GM23338 (cell line): ENCODE measurements around the gene CFAP299. TPM values are rescaled to one million over a fixed set of nuclear protein-coding genes. Genes with fewer than 3 reads are reported as not detected.

ENCODE experiments used
- ATAC-seq: fragments of 200-7000 bp; cut with Tn5 transposase; 3 replicates; pipeline ENCODE4 v1.9.1; 2020
- DNase-seq: peaks from one replicate; pipeline ENCODE4 v3.0.0-alpha.2; 2015; ENCODE audit warnings: low spot score
- H2AFZ ChIP-seq: fragments of 200-600 bp; sonication (generic); 2 replicates; pipeline ENCODE4 v1.8.0; 2016; ENCODE audit warnings: antibody characterized with exemption, mild to moderate bottlenecking, moderate library complexity
- H3F3A ChIP-seq: fragments of 200-600 bp; sonication (generic); replicated peaks from 2 replicates; pipeline ENCODE4 v1.8.0; 2017; ENCODE audit warnings: antibody characterized with exemption, mixed run types, low read depth
- H3K27ac ChIP-seq: fragments of 200-600 bp; sonication (generic); 2 replicates; pipeline ENCODE4 v1.6.1; 2016; ENCODE audit warnings: low read depth
- H3K27me3 ChIP-seq: fragments of 200-600 bp; sonication (generic); 2 replicates; pipeline ENCODE4 v1.8.0; 2016; ENCODE audit warnings: mild to moderate bottlenecking, mixed run types, moderate library complexity; ENCODE audit not compliant: insufficient read depth
- H3K36me3 ChIP-seq: fragments of 200-600 bp; sonication (generic); 2 replicates; pipeline ENCODE4 v1.8.0; 2016; ENCODE audit warnings: mild to moderate bottlenecking; ENCODE audit not compliant: insufficient read depth
- H3K4me1 ChIP-seq: fragments of 200-600 bp; sonication (generic); 2 replicates; pipeline ENCODE4 v1.8.0; 2016; ENCODE audit warnings: mild to moderate bottlenecking, moderate library complexity; ENCODE audit not compliant: insufficient read depth
- H3K4me2 ChIP-seq: fragments of 200-600 bp; sonication (generic); 2 replicates; pipeline ENCODE4 v1.7.1; 2017; ENCODE audit warnings: mixed run types
- H3K4me3 ChIP-seq: fragments of 200-600 bp; sonication (generic); 2 replicates; pipeline ENCODE4 v1.6.1; 2016; ENCODE audit warnings: mixed run types
- H3K79me2 ChIP-seq: fragments of 200-600 bp; sonication (generic); replicated peaks from 2 replicates; pipeline ENCODE4 v1.8.0; 2017; ENCODE audit warnings: mild to moderate bottlenecking; ENCODE audit not compliant: insufficient read depth
- H3K9me2 ChIP-seq: fragments of 200-600 bp; sonication (generic); 2 replicates; pipeline ENCODE4 v1.8.0; 2017; ENCODE audit not compliant: insufficient read depth
- H4K20me1 ChIP-seq: fragments of 200-600 bp; sonication (generic); replicated peaks from 2 replicates; pipeline ENCODE4 v1.8.0; 2017; ENCODE audit warnings: mild to moderate bottlenecking; ENCODE audit not compliant: insufficient read depth
- H3K27ac Mint-ChIP-seq: 2 replicates; pipeline ENCODE4 v1.8.0; 2020; ENCODE audit warnings: inconsistent platforms, mild to moderate bottlenecking, moderate library complexity, mixed read lengths
- H3K27me3 Mint-ChIP-seq: 3 replicates; pipeline ENCODE4 v1.8.0; 2022; ENCODE audit warnings: low read depth, mild to moderate bottlenecking, moderate library complexity, mixed read lengths, inconsistent platforms; ENCODE audit not compliant: insufficient read depth, poor library complexity
- H3K36me3 Mint-ChIP-seq: 3 replicates; pipeline ENCODE4 v1.8.0; 2021; ENCODE audit warnings: low read depth, mild to moderate bottlenecking, inconsistent platforms, moderate library complexity, mixed read lengths
- H3K4me1 Mint-ChIP-seq: 3 replicates; pipeline ENCODE4 v1.8.0; 2020; ENCODE audit warnings: mild to moderate bottlenecking, inconsistent platforms, mixed read lengths
- H3K4me3 Mint-ChIP-seq: 3 replicates; pipeline ENCODE4 v1.8.0; 2021; ENCODE audit warnings: moderate library complexity, mild to moderate bottlenecking, inconsistent platforms, mixed read lengths
- H3K9me3 Mint-ChIP-seq: 3 replicates; pipeline ENCODE4 v1.8.0; 2020; ENCODE audit warnings: moderate library complexity, mild to moderate bottlenecking, inconsistent platforms, mixed read lengths
- CREB1 ChIP-seq: fragments of 250-450 bp; sonication (Bioruptor Pico); IDR thresholded peaks from 2 replicates; pipeline ENCODE4 v1.5.0; 2020; ENCODE audit warnings: low read depth, mild to moderate bottlenecking, moderate library complexity
- EZH2phosphoT487 ChIP-seq: fragments of 200-600 bp; sonication (generic); IDR thresholded peaks from one replicate; pipeline ENCODE4 v1.8.1; 2018; ENCODE audit warnings: antibody characterized with exemption; ENCODE audit not compliant: unreplicated experiment
- JUNB ChIP-seq: IDR thresholded peaks from one replicate; pipeline ENCODE4 v1.6.1; 2016; ENCODE audit warnings: antibody characterized with exemption; ENCODE audit not compliant: unreplicated experiment
- POLR2AphosphoS5 ChIP-seq: IDR thresholded peaks from 2 replicates; pipeline ENCODE4 v1.6.1; 2016; ENCODE audit warnings: antibody characterized with exemption, low read depth
- STAT1 ChIP-seq: IDR thresholded peaks from one replicate; pipeline ENCODE4 v1.6.1; 2016; ENCODE audit warnings: antibody characterized with exemption; ENCODE audit not compliant: unreplicated experiment
- ZNF331 ChIP-seq: fragments of 250-450 bp; sonication (Bioruptor Pico); IDR thresholded peaks from 2 replicates; pipeline ENCODE4 v1.5.0; 2020; ENCODE audit warnings: low read depth, mild to moderate bottlenecking, moderate library complexity
- polyA plus RNA-seq: library from polyadenylated mRNA; unstranded; fragments of >200 nt; fragmentation: Nextera tagmentation; extraction: Ambion mirVana; gene quantifications from 2 replicates; pipeline ENCODE4 v1.2.1, GENCODE V29; 2016
- total RNA-seq: library from RNA; depleted of rRNA; stranded (reverse); fragments of >200 nt; shearing (Covaris generic); gene quantifications from 2 replicates; pipeline ENCODE4 v1.2.3, GENCODE V29; 2014
- TF ChIP-seq, protein P1 (sequence below): IDR thresholded peaks from 2 replicates; pipeline ENCODE4 v1.6.1; 2016; ENCODE audit warnings: antibody characterized with exemption
- TF ChIP-seq, protein P2 (sequence below), 2 experiments: fragments of 200-600 bp in 1 of 2; sonication (generic) in 1 of 2; conservative IDR thresholded peaks; 2 replicates each; pipeline versions ENCODE4 v1.5.1 to v1.6.1; 2016 to 2017; ENCODE audit warnings: antibody characterized with exemption in 2 of 2, low read depth in 2 of 2, mild to moderate bottlenecking in 2 of 2, moderate library complexity in 1 of 2
- TF ChIP-seq, protein P3 (sequence below): IDR thresholded peaks from one replicate; pipeline ENCODE4 v1.6.1; 2018; ENCODE audit warnings: antibody characterized with exemption; ENCODE audit not compliant: unreplicated experiment

CFAP299 gene
- total and polyA plus RNA-seq, 2 experiments from 2014 or later = not detected

- TF ChIP-seq, protein P1, sequence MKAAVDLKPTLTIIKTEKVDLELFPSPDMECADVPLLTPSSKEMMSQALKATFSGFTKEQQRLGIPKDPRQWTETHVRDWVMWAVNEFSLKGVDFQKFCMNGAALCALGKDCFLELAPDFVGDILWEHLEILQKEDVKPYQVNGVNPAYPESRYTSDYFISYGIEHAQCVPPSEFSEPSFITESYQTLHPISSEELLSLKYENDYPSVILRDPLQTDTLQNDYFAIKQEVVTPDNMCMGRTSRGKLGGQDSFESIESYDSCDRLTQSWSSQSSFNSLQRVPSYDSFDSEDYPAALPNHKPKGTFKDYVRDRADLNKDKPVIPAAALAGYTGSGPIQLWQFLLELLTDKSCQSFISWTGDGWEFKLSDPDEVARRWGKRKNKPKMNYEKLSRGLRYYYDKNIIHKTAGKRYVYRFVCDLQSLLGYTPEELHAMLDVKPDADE = no peak
- no peak for TF ChIP-seq JUNB
- TF ChIP-seq, protein P2, sequence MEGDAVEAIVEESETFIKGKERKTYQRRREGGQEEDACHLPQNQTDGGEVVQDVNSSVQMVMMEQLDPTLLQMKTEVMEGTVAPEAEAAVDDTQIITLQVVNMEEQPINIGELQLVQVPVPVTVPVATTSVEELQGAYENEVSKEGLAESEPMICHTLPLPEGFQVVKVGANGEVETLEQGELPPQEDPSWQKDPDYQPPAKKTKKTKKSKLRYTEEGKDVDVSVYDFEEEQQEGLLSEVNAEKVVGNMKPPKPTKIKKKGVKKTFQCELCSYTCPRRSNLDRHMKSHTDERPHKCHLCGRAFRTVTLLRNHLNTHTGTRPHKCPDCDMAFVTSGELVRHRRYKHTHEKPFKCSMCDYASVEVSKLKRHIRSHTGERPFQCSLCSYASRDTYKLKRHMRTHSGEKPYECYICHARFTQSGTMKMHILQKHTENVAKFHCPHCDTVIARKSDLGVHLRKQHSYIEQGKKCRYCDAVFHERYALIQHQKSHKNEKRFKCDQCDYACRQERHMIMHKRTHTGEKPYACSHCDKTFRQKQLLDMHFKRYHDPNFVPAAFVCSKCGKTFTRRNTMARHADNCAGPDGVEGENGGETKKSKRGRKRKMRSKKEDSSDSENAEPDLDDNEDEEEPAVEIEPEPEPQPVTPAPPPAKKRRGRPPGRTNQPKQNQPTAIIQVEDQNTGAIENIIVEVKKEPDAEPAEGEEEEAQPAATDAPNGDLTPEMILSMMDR (conservative IDR thresholded peaks at IDR 0.05; ENCODE audit: low read depth in 2 of 2) = no peak
- no peak for TF ChIP-seq ZNF331
- no peak for TF ChIP-seq STAT1
- no peak for TF ChIP-seq EZH2phosphoT487
- no peak for TF ChIP-seq CREB1 (CRISPR knock-in tag)
- no peak for TF ChIP-seq POLR2AphosphoS5
These were observed 172.0 kb downstream of the CFAP299 start (continued) for GRCh38 chr4:80507507-80507906.

- TF ChIP-seq JUNB = no peak
- TF ChIP-seq, protein P3, sequence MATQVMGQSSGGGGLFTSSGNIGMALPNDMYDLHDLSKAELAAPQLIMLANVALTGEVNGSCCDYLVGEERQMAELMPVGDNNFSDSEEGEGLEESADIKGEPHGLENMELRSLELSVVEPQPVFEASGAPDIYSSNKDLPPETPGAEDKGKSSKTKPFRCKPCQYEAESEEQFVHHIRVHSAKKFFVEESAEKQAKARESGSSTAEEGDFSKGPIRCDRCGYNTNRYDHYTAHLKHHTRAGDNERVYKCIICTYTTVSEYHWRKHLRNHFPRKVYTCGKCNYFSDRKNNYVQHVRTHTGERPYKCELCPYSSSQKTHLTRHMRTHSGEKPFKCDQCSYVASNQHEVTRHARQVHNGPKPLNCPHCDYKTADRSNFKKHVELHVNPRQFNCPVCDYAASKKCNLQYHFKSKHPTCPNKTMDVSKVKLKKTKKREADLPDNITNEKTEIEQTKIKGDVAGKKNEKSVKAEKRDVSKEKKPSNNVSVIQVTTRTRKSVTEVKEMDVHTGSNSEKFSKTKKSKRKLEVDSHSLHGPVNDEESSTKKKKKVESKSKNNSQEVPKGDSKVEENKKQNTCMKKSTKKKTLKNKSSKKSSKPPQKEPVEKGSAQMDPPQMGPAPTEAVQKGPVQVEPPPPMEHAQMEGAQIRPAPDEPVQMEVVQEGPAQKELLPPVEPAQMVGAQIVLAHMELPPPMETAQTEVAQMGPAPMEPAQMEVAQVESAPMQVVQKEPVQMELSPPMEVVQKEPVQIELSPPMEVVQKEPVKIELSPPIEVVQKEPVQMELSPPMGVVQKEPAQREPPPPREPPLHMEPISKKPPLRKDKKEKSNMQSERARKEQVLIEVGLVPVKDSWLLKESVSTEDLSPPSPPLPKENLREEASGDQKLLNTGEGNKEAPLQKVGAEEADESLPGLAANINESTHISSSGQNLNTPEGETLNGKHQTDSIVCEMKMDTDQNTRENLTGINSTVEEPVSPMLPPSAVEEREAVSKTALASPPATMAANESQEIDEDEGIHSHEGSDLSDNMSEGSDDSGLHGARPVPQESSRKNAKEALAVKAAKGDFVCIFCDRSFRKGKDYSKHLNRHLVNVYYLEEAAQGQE = no peak
- TF ChIP-seq POLR2AphosphoS5 = no peak
- TF ChIP-seq EZH2phosphoT487 = no peak
- no peaks in the 10 kb centered on the region for H3K36me3 ChIP-seq
- no peak overlapping the region for H3K4me2 ChIP-seq
- no peak overlapping the region for H3K27ac Mint-ChIP-seq
- no peak overlapping the region for H3K4me3 Mint-ChIP-seq
- no peak overlapping the region for H3K4me3 ChIP-seq
- H3K9me3 Mint-ChIP-seq = no peaks in the 10 kb centered on the region
- H3K4me1 ChIP-seq = 0 out of 2 replicates have a peak, but pooled peaks cover 11% of the 10 kb centered on the region
- H3K36me3 Mint-ChIP-seq = no peaks in the 10 kb centered on the region
- no peak overlapping the region for H2AFZ ChIP-seq
- H3K27ac ChIP-seq = no peak overlapping the region
- H4K20me1 ChIP-seq = no peaks in the 10 kb centered on the region
- DNase-seq = no peak
- H3K79me2 ChIP-seq = no peaks in the 10 kb centered on the region
- no peaks in the 10 kb centered on the region for H3K9me2 ChIP-seq
- no peaks in the 10 kb centered on the region for H3K27me3 ChIP-seq
- peaks cover 15% of the 10 kb centered on the region; the same call in 2 of the 3 replicates for H3K4me1 Mint-ChIP-seq
- H3K27me3 Mint-ChIP-seq = no peaks in the 10 kb centered on the region
- no peak for ATAC-seq
- no peaks in the 10 kb centered on the region for H3F3A ChIP-seq
These were observed 180.0 kb downstream of the CFAP299 start for GRCh38 chr4:80515496-80515895.
